Measurements from ENCODE around the gene PTPN23.

DNA sequence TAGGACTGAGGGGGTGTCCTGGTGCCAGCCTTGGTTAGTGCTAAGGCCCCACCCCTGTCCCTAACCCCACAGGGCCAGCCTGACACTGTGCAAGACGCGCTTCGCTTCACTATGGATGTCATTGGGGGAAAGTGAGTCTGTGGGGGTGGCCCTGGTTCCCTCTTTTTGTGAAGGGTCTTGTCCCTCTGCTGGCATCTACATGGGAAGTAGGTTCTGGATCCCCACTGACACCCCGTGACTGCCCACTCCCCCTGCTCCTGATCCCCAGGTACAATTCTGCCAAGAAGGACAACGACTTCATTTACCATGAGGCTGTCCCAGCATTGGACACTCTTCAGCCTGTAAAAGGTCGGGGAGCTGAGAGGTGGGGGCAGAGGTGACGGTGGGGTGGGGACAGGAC lies 26.4 kb downstream of the PTPN23 start:
- TF ChIP-seq, protein P1, sequence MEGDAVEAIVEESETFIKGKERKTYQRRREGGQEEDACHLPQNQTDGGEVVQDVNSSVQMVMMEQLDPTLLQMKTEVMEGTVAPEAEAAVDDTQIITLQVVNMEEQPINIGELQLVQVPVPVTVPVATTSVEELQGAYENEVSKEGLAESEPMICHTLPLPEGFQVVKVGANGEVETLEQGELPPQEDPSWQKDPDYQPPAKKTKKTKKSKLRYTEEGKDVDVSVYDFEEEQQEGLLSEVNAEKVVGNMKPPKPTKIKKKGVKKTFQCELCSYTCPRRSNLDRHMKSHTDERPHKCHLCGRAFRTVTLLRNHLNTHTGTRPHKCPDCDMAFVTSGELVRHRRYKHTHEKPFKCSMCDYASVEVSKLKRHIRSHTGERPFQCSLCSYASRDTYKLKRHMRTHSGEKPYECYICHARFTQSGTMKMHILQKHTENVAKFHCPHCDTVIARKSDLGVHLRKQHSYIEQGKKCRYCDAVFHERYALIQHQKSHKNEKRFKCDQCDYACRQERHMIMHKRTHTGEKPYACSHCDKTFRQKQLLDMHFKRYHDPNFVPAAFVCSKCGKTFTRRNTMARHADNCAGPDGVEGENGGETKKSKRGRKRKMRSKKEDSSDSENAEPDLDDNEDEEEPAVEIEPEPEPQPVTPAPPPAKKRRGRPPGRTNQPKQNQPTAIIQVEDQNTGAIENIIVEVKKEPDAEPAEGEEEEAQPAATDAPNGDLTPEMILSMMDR (conservative IDR thresholded peaks at IDR 0.05; ENCODE audit: low read length), result no peak
- TF ChIP-seq EZH2phosphoT487 (IDR thresholded peaks at IDR 0.05; ENCODE audit: borderline replicate concordance), result no peak
